Myocyte (in vitro differentiated cells): ENCODE results near the gene PGGHG. TPM values are rescaled to one million over a fixed set of nuclear protein-coding genes. Genes with fewer than 3 reads are reported as not detected.

Experiments used
- DNase-seq: peaks from one replicate; pipeline ENCODE4 v3.0.0-alpha.2; 2012; ENCODE audit warnings: low read depth
- polyA plus RNA-seq: library from polyadenylated mRNA; unstranded; fragments of >200 nt; gene quantifications from one replicate; pipeline ENCODE4 v1.2.1, GENCODE V29; 2012; ENCODE audit warnings: missing spikeins
- total RNA-seq: library from RNA; depleted of rRNA; stranded (reverse); fragments of >200 nt; gene quantifications from 2 replicates; pipeline ENCODE4 v1.2.3, GENCODE V29; 2014

Gene PGGHG
- 8.2 and 8.3 TPM in 2 replicates for total RNA-seq
- 1.6 TPM for polyA plus RNA-seq

DNA sequence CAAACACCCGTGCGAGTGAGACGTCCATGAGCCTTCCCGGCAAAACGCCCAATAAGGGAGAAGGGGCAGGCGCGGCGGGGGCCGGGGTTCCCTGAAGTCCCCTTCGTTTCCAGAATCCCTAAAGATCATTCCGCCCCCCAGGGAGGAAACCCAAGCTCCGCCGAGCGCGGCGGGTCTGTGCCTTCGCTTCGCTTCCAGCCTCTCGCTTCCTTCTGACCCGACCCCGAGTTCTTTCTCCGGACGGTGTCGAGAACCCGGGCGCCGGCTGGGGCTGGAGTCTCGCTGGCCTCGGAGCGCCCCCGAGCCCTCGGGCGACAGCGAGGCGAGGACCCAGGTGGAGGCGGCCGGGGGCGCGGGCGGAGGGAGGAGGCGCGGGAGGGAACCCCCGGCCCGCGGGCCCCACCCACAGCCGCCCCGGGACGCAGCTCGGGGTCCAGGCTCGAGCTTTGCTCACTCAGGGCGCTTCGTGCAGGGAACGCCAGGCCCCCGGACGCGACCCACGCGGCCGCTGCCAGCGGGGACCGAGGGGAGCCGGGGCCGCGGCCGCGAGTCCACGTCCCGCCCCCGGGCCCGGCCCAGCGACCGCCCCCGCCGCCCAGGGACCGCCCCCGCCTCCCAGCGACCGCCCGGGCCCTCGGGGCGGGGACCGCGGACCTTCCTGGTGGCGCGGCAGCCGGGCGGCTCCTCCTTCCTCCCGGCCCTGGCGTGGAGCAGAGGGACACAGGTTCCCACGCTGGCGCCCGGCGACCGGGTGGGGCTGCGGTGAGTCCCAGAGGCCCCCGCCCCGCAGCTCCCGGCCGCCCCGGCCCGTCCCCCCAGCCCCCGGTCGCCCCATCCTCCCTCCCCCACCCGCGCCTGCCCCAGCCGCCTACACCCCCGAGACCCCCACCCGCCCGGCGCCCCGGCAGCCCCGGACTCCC, at the start of gene PGGHG:
Gene PGGHG, plus strand, starts transcription at position 649 of the 920 bp plus-strand sequence. CDS start 691 bp downstream, outside the sequence.
- DNase-seq = peak; percentile 42

DNA sequence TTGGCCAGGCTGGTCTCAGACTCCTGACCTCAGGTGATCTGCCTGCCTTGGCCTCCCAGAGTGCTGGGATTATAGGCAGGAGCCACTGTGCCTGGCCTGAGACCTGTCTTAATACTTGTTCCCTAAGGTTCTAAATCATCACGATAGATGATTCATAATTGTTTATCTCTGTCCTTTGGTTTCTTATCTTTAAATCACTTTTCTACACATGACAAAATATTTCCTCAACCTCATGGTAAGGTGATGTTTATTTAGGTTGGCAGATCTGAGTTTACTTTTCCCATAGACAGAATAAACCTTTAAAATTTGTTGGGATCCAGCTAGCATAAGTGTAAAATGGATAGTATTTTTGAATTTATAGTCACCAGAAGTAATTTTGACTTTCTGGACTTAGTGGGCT, 48.6 kb upstream of the PGGHG start:
- DNase-seq = no peak

DNA sequence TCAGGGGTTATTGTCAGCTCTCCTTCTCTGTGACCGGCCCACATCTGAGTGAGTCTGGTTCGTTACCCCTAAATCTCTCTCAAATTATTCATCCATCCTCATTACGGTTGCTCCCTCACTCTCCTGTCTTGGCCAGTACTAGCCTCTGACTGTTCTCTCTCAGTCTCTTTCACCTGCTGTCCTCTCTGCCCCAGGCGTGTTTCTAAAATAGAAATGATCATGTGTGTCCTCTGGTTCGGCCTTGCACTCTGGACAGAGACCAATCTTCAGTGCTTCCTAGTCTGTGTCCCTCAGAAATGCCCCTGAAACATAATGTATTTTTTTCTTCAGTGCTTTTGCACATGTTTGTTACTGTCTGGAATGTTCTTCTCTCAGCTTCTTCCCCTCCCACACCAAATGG, 47.3 kb upstream of the PGGHG start:
- peak; percentile 39 for DNase-seq

DNA sequence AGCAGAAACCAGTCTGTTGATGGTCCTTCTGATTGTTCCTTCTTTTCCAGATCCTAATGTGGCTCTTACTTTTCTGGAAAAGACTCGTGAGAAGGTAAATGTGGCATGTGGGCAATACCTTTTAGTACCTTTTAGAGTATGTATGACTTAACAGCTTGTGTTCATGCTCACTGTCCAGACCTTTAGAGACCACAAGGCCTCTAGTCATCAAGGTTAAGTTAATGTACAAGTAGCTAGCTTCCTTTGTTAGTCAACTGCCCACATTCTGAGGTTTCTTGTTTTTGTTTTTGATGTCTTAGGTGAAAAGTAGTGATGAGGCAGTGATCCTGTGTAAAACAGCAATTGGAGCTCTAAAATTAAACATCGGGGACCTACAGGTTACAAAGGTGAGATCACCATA, 44.5 kb upstream of the PGGHG start:
- no peak for DNase-seq

DNA sequence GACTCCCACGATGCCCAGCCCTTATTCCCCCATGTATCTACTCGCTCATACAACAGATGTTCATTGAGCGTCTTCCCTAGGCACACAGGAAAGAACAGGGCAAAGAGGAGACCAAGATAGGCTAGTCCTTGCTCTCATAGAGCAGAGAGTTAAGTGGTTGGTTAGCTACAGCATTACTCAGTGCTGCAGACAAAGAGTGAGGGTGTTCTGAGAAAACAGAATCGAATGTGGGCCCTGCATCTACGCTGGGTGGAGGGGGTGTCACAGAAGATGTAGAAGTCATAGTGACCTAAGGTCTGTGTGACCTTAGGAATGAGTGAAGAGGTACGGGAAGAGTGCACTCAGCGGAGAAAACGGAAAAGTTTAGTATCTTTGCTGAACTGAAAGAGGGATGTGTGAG, 39.9 kb upstream of the PGGHG start:
- no peak for DNase-seq

DNA sequence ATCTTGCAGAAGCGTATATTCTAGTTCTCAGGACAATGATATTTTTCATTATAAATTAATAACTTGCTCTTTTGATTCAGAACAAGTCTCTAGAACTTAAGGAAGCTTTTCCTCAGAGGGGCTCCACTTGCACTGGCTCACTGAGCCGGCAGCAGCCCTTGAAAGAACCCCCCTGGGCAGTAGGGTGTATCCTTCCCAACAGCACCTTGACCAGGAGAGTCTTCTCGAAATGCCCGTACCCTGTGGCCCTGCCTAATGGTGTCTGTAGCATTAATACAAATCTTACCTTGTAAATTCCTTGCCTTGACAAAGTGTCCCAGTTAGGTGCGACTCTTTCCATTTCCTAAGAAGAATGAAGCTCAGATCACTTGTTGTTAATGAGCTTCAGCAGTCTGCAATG, 38.7 kb upstream of the PGGHG start:
- DNase-seq = no peak

DNA sequence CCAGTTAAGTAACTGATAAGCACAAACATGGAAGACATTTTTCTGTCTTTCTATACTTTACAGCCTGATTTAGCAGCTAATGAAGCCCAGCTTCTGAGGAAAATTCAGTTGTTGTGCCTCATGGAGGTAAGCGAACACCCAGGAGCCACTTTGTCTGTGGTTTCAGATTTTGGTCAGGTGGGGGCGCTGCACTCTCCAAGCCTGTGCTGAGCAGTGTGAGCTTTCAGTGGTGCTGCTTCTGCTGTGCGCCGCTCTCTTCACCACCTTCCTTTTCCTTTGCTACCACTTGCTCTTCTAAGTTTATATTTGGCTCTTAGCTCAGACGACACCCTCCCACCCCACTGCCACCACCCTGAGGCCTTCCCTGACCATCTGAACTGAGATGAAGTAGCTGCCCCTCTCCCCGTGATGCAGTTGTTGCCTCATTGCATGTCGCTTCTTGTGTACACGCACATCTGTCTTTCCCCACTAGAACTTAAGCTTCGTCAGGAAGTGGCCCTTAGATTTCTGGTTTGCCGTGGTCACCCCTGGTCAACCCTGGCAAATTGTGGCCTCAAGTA, 38.1 kb upstream of the PGGHG start:
- peak; percentile 65 for DNase-seq

DNA sequence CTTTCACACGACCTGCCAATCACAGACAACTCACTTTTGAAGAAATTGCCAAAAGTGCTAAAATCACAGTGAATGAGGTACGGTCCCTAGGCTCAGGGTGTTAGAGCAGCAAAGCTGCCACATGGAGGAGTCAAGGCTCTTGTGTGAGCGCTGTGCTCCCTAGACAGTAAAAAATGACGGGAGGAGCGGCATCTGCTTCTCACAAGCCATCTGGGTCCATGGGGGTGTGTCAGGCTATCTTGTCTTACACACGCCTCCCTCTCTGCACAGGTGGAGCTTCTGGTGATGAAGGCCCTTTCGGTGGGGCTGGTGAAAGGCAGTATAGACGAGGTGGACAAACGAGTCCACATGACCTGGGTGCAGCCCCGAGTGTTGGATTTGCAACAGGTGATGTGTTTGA, 37.4 kb upstream of the PGGHG start:
- DNase-seq = peak; percentile 22

DNA sequence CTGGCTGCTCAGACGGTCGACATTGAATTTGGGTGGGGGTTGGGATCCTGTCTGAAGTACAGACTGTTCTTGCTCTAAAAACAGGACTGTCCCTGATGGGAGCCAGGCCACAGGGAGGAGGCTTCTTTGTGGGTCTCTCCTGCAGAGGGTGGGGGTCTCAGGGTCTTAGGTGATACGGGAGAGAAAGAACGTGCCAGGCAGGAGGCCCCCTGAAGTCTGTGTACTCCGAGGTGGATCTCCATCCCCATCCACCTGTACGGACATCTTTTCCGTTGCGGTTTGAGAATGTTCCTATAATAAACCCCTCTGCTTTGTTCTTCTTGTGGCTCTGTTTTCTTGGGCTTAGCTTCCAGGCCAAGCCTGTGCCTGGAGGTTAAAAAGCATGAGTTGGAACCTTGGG, 36.3 kb upstream of the PGGHG start:
- DNase-seq = no peak

DNA sequence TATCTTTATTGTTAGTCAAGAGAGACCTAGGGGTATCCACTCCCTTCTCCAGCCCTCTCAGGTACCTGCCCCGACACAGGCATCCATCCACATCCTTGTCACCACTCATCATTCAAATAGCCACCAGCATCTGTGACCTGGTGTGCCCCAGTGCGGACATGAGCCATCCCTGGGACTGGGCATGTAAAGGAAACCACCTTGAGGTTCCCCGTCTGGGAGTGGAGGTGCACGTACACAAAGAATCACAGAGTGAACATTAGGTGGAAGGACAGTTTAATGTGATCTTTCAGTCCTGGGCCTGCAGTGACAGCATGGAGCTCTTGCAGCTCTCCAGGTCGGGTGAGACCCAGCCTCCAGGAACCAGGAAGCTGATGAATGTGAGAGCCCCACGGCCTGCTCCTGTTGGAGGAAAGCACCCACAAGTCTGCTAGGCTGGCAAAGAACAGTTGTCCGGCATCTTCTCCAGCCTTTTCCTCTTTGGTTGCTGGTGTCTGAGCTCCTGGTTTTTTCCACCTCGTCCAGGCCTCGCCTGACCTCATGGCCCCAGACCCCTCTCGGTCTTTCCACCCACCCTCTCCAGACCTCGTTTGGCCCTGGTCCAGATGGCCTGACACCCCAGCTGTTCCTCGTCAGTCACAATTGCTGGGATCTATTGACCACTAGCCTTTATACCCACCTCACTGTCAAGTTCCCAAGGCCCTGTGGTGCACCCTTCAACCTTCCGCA, 35.6 kb upstream of the PGGHG start:
- DNase-seq = peak; percentile 62

DNA sequence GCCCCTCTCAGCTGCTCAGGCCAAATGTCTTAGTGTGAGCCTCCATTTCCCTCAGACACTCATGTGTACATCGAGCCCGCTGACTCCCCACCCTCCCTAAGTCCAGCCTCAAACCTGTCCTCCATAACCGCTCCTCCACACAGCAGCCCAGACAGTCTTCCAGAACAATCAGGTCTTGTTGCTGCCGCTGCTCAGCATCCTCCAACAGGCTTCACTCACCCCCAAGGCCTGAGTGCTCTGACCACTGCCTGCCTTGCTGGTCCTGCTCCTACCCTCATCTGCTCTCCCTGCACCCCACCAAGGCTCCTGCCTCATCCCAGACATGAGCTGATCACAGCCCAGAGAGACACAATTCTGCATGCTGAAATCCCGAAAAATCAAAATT, 35.0 kb upstream of the PGGHG start:
- DNase-seq = no peak

DNA sequence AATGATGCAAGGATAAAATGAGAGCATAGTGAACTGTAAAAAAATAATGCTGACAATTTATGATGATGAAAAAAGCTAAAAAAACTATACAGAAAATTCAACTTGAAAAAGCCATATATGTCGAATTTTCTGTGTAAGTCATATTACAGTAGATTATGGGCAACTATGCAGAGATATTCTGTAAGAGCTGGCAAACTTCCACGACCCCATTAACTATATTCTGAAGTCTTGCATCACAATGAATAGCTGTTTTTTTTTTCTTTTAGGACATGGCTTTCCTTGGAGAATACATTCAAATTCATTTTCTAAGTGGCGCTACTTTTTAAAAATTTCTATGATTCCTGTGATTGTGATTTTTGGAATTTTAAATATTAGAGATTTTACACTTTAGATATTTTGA, 33.8 kb upstream of the PGGHG start:
- DNase-seq = no peak

DNA sequence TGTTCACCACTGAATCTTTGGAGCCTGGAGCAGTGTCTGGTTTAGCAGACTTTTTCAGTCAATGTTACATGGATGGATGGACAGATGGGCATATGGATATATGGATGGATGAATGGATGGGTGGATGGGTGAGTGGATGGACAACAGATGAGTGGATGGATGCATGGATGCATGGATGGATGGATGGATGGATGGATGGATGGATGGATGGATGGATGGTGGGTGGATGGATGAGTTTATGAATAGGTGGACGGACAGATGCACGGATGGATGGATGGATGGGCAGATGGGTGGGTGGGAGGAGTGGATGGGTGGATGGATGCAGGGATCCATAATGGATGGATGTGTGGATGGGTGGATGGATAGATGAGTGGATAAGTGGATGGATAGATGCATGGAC, 33.1 kb upstream of the PGGHG start:
- DNase-seq = no peak

DNA sequence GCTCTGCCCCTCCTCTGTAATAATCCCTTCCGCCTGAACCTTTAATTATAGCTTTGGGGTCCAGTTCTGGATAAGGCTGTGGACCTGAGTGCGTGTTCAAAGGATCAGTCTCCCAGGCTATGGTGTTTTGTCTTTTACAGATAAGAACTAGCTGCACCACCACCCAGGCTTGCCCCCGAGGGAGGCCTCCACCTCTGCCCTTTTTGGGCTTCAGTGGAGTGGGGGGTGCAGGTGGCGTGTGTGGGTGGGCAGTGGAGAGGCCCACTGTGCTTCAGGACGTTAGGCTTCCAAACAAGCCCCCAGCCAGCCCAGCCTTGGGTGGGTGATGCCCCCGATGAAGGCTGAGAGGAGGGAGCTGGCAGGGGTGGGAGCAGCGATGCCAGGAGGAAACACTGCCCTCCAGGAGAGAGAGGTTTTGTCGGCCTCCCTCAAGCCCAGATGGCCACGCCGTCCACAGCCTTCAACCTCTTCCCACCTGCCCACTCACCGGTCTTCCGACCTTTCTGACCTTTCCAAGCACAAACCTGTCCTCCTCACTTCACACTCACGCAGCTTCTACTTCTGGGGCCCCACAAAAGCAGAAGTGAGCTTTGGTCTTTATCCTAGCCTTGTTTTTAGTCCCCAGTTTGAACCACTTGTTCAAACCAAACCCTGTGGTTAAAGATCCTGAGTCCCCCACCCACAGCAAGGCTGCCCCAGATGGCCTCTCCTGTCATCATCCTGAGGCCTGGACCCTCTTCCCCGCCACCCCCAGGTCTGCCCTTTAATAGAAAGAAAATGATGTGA, 31.8 kb upstream of the PGGHG start:
- DNase-seq = no peak

DNA sequence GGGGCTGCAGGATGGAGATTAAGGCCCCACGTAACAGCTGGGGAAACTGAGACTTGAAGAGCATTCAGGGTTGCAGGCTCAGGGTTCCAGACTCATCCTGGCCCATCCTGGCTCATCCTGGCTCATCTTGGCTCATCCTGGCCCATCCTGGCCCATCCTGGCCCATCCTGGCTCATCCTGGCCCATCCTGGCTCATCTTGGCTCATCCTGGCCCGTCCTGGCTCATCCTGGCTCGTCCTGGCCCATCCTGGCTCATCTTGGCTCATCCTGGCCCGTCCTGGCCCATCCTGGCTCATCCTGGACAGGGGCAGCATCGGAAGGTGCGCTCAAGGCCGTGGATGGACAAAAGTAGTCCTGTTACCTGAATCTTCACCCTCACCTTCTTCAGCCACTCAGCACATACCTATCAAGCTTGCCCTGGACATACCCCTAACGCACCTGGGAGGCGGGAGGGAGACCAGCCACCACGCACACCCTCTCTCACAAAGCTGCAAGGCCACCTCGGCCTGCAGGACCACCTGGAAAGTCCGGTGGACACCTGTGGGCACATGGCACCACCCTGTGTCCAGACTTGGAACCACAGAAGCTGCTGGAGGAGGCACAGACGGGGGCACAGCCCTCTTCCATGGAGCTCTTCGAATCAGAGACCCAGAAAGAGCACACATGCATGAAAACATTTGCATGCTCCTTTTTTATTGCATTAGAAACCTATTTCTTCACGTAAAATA, 31.0 kb upstream of the PGGHG start:
- DNase-seq = no peak

DNA sequence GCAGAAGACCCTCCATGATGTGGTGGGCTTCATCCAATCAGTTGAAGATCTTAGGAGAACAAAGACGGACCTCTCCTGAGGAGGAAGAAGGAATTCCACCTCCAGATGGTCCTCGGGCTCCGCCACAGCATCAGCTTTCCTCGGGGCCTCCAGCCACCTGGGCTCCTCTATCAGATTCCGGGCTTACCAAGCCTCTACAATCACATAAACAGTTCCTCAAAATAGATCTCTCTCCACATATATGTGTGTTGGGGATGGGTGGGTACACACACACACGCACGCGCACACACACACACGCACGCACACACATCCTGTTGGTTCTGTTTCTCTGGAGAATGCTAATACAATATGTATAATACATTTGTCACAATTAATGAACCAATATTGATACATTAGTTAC, 29.5 kb upstream of the PGGHG start:
- DNase-seq = no peak

DNA sequence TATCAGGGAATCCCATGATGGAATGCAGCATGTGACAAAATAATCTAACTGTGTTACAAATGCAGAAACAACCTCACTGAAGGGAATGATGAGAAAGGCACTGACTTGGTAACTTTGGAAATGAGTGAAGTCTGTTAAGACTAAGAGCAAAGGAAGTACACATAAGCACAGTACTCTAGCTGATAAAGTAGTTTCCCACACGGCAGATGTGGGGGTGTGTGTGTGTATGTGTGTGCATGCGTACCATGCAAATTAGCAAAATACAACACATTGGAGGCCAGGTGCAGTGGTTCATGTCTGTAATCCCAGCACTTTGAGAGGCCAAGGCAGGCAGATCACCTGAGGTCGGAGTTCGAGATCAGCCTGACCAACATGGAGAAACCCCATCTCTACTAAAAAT, 27.3 kb upstream of the PGGHG start:
- no peak for DNase-seq

DNA sequence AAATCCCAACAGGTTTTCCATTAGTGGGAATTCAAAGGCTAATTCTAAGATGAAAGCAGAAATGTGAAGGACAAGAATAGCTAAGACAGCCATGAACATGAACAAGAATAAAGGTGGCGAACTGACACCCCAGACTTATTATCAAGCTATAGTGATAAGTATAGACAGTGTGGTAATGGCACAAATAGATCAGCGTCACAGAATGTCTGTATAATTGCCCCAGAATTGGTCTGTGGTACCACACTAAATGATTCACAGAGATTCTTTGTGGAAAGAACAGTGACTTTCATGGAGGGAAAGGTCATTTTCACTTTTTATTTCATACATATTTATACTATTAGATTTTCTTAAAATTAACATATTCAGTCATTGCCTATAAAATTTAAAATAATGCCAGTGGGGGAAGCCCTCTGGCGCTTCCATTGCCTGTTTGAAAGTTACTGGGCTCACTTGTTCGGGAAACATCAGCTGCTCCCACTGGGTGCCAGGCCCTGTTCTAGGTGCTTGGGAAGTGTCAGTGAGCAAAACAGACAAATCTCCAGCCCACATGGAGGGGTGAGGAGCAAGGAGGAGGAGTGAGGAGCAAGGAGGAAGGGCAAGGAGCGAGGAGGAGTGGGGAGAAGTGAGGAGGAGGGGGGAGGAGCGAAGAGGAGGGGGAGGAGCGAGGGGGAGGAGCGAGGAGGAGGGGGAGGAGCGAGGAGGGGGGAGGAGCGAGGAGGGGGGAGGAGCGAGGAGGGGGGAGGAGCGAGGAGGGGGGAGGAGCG, 22.1 kb upstream of the PGGHG start:
- no peak for DNase-seq

DNA sequence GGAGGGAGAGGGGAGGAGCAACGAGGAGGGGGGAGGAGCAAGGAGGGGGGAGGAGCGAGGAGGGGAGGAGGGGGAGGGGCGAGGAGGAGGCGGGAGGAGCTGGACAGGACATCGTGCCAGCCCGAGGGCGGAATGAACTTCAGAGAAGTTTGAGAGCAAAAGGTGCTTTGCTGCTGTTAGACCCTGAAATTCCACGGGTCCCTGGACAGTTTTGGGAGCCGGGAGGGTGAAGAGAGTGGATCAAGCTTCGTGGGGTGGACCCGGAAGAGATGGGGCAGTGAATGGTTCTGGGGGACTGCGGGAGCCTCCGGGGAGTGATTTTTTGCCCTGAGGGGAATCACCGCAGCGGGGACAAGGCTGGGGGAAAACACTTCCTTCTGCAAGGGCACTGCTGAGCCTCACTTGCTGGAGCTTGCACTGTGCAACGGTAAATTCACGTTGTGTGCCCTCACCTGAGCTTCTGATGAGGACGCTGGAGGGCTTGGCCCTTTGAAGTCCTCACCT, 21.4 kb upstream of the PGGHG start:
- no peak for DNase-seq

DNA sequence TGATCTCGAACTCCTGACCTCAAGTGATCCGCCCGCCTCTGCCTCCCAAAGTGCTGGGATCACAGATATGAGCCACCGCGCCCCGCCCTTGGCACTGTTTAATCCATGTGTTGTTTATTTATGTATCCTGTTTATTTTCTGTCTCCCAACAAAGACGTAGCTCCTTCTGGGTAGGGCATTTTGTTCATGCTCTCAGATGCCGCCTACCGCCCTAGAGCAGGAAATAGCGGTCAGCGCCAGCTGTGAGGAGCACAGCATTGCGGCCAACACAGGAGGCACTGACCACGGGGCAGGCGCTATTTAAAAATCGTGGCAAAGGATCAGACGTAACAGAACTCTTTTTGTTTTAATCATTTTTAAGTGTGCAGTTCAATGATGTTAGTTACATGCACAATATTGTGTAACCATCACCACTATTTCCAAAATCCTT, 20.2 kb upstream of the PGGHG start:
- peak; percentile 95 for DNase-seq
